ENCODE results near the gene RCVRN.

RCVRN gene

GRCh38 chr17:9886141-9886930 is 18.7 kb downstream of the RCVRN start:
- H3K4me3 ChIP-seq (replicated peaks; ENCODE audit: insufficient read depth, low read length), result no peak overlapping the region
- H3K27me3 ChIP-seq (ENCODE audit: insufficient read depth, poor library complexity, severe bottlenecking), result no peaks in the 10 kb centered on the region
- TF ChIP-seq REST (IDR thresholded peaks at IDR 0.05; ENCODE audit: insufficient replicate concordance, low read depth) (no peak), SPI1 (IDR thresholded peaks at IDR 0.05; ENCODE audit: borderline replicate concordance, low read depth) (no peak)
- H3K27ac ChIP-seq (replicated peaks), result no peak overlapping the region
- DNase-seq (ENCODE audit: low read depth in 1 of 2, low spot score in 1 of 2), result no peak

- TF ChIP-seq POLR2AphosphoS5 (IDR thresholded peaks at IDR 0.05; ENCODE audit: low read depth) (no peak), GABPA (IDR thresholded peaks at IDR 0.05; ENCODE audit: low read depth) (no peak), REST (IDR thresholded peaks at IDR 0.05; ENCODE audit: insufficient replicate concordance, low read depth) (no peak), CTCF (IDR thresholded peaks at IDR 0.05; ENCODE audit: insufficient read depth, low read length) (no peak), SPI1 (IDR thresholded peaks at IDR 0.05; ENCODE audit: borderline replicate concordance, low read depth) (no peak)
These were observed 21.6 kb downstream of the RCVRN start for GRCh38 chr17:9883451-9883850.

GRCh38 chr17:9880582-9880999 is 24.5 kb downstream of the RCVRN start:
- no peak overlapping the region for H3K27ac ChIP-seq (replicated peaks)
- no peak overlapping the region for H3K4me3 ChIP-seq (replicated peaks; ENCODE audit: insufficient read depth, low read length)
- H3K27me3 ChIP-seq (ENCODE audit: insufficient read depth, poor library complexity, severe bottlenecking), result no peaks in the 10 kb centered on the region
- TF ChIP-seq CTCF (IDR thresholded peaks at IDR 0.05; ENCODE audit: insufficient read depth, low read length) (no peak), POLR2AphosphoS5 (IDR thresholded peaks at IDR 0.05; ENCODE audit: low read depth) (no peak), GABPA (IDR thresholded peaks at IDR 0.05; ENCODE audit: low read depth) (no peak), REST (IDR thresholded peaks at IDR 0.05; ENCODE audit: insufficient replicate concordance, low read depth) (no peak), SPI1 (IDR thresholded peaks at IDR 0.05; ENCODE audit: borderline replicate concordance, low read depth) (no peak)
- no peak for DNase-seq (ENCODE audit: low read depth in 1 of 2, low spot score in 1 of 2)

More at GRCh38 chr17:9883451-9883850, 21.6 kb downstream of the RCVRN start:
- no peak overlapping the region for H3K27ac ChIP-seq (replicated peaks)
- no peak overlapping the region for H3K4me3 ChIP-seq (replicated peaks; ENCODE audit: insufficient read depth, low read length)
- H3K27me3 ChIP-seq (ENCODE audit: insufficient read depth, poor library complexity, severe bottlenecking), result no peaks in the 10 kb centered on the region
- DNase-seq (ENCODE audit: low read depth in 1 of 2, low spot score in 1 of 2), result no peak
